Measurements from ENCODE around the gene TMEM63C.

The TMEM63C gene

DNA sequence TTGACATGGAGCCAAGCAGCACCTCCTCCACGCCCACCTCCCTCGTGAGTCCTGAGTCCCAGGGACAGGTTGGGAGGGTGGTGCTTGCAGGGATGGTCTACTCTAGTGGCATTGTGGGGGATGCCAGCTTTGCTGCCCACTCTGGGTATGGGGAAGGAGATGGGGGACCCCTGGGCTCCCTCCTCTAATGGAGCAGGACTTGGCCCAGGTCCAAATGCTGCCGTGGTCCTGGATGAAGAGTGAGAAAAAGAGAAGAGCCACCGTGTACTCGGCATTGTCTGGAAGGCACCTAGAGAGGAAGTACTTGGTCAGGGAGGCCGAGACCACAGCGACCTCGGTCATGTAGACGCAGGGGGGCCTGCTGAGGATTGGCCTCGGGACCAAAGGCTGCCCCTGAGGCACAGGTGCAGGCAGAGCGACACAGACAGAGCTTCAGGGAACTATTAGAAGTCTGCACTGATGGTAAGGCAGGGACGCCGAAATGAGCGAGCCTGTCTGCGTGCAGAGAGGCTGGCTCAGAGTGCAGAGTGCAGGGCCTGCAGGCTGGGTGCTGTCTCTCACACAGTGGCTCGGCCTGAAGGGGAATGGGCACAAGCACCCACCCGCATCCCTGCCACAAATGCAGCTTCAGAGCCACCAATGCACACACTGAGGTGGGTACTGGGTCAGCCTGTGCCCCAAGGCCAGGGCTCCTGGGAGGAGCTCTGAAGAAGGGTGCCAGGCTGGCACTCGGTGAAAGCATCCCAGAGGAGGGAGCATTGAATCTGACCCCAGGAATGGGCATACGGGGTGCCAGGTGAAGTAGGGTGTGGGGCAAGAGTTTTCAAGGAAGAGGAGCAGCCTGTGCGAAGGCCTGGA lies 72.0 kb downstream of the TMEM63C start:
- no peak for DNase-seq (ENCODE audit: low spot score)

- no peak for DNase-seq (ENCODE audit: low spot score)
Observed at GRCh38 chr14:77256694-77257093, 75.1 kb downstream of the TMEM63C start.

GRCh38 chr14:77257700-77258099 lies 76.1 kb downstream of the TMEM63C start:
- DNase-seq (ENCODE audit: low spot score), result no peak

- no peak for DNase-seq (ENCODE audit: low spot score)
Observed at GRCh38 chr14:77258566-77258965, 77.0 kb downstream of the TMEM63C start.

DNA sequence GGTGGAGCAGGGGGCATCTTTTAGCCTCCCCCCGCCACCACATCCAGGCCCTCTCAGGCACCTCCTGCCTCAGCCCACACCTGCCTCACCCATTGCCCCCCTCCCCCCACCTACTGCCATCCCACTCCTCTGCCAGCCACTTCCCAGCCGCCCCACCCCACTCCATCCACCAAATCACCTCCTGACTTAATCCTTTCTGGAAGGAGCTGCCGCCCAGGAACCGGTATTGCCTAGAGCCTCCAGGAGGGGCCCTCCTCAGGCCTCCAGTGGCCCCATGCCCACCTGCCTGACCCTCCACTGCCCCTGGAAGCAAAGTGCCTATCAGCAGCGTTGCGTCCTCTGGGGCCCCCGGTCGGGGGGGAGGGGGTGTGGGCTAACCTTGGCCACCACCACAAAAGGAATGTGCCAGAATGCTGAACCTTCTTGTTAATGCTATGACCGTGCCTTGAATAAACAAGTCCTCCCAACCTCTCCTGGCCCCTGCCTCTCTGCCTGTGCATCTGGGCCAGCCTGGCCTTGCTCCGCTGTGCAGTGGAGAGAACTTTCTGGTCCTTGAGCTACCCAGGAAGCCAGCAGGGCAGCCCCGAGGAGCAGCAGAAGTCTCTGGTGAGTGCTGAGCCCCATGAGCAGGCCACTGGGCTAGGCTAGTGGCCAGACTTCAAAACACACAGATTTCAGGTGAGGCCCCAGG lies 77.6 kb downstream of the TMEM63C start:
- DNase-seq (ENCODE audit: low spot score), result no peak

DNA sequence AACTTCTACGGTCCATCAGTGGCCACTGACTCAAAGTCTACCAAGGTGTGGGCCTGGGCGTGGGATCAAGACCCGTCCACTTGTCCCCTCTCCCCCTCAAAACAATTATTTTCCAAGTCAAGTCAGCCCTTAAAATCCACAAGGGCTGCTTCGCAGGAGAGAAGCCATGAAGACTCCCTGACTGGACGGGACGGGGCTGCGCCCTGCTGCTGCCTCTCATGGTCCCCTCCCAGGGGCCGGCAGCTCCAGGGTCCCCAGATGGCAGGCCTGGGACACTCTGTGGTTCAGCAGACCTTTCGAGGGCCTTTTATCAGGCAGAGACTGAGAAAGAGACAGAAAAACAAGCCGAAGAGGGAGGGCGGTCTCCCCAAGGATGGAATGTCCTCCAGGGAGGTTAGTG lies 78.6 kb downstream of the TMEM63C start:
- no peak for DNase-seq (ENCODE audit: low spot score)

GRCh38 chr14:77260631-77261030 lies 79.0 kb downstream of the TMEM63C start:
- DNase-seq (ENCODE audit: low spot score), result no peak

DNA sequence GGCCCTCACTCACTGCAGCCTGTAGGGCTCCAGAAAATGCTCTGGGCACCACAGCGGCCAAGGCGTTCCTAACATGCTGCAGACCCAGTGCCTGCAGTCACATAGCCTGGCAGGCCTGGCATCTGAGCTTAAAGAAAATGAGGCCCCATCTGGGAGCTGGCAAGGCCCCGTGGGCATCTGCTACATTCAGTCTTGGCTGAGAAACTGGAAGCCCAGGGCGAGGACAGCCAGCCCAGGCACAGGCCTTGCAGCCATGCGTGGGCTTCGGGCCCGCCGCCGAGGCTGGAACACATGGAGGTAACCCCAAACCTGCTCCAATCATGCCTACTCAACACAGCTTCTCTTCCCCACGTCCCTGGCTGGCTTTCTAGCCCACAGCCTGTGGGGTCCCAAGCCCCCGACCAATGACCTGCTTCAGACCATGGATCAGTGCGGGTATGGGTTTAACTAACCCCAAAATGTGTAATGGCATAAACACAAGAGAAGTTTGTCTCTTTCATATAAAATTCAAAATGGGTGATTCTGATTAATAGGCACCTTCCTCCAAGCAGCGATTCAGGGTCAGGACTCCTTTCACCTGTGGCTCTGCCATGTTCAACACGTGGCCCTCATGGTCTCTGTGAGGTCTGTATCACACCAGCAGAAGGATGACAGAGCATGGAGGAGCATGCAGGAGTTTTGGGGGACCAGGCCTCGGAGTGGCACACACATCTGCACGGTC lies 83.0 kb downstream of the TMEM63C start:
- DNase-seq (ENCODE audit: low spot score), result no peak

GRCh38 chr14:77265187-77265515 lies 83.6 kb downstream of the TMEM63C start:
- DNase-seq (ENCODE audit: low spot score), result no peak

DNA sequence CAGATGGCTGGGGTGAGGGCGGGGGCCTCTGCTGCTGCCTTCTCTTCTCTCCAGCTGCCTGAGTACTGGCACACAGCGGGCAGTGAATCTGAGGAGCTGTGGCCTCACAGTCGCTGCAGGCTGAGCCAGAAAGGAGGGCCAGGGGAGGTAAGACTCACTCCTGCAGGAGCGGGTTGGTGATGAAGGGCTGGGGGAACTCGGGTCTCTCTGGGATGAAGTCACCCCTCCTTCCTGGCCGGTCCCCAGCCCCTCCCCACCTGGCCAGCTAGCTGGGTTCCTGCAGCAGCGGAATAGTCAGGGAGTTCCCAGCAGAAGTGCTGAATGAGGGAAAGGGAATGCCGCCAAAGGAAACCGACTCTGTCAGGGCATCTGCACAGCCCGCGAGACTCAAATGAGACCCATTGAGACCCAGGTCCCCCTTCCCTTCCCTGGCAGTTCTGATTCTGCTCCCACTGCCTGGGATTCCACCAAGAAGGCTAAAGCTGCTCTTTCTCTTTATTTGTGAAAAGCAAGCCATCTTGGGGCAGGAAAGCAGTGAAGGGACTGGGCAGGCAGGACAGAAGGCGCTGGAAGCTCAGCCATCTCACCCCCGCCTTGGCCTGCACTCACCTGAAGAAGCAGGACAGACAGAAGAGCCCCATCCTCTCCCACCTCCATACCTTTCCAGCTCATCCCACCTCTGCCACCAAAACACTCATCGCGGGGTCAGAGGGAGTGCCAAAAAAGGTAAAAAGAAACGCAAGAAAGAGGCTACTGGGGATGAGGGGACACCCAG lies 84.2 kb downstream of the TMEM63C start:
- no peak for DNase-seq (ENCODE audit: low spot score)

- DNase-seq (ENCODE audit: low spot score), result no peak
Observed at GRCh38 chr14:77266336-77266735, 84.7 kb downstream of the TMEM63C start.

- no peak for DNase-seq (ENCODE audit: low spot score)
Observed at GRCh38 chr14:77267937-77268699, 86.5 kb downstream of the TMEM63C start.

- DNase-seq (ENCODE audit: low spot score), result no peak
Observed at GRCh38 chr14:77268989-77269600, 87.5 kb downstream of the TMEM63C start.

DNA sequence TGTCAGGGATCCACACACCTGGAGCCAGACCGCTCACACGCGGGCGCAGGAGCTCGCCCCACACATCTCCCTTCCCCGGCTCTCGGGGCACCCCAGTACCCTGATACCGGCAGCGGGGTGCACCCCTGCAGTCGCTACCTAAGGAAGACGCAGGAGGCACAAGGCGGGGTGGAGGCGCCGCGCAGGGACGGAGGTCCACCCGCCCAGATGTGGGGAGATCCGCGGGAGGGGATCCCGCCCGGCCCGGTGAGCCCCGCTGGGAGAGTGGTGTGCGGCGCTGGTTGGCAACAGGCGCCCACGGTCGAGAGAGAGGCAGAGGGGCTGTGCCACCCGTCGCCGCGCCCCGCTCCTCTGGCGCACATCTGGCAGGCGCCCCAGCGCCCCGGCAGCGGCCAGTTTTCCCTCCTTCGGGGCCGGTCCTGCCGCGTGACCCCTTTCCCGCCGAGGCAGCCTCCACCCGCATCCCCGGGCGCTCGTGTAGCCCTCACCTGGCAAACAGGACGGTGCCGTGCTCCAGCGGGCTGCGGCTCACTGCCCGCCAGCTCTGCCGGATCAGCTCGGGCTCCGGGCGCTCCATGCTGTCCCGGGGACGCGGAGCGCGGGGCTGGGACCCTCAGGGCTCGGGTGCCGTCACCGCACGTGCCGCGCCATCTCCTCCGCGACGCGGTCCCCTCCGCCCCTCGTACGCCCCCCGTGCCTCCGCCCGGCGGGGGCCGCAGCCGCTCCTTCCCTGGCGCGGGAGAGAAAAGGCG lies 88.9 kb downstream of the TMEM63C start:
- no peak for DNase-seq (ENCODE audit: low spot score)

DNA sequence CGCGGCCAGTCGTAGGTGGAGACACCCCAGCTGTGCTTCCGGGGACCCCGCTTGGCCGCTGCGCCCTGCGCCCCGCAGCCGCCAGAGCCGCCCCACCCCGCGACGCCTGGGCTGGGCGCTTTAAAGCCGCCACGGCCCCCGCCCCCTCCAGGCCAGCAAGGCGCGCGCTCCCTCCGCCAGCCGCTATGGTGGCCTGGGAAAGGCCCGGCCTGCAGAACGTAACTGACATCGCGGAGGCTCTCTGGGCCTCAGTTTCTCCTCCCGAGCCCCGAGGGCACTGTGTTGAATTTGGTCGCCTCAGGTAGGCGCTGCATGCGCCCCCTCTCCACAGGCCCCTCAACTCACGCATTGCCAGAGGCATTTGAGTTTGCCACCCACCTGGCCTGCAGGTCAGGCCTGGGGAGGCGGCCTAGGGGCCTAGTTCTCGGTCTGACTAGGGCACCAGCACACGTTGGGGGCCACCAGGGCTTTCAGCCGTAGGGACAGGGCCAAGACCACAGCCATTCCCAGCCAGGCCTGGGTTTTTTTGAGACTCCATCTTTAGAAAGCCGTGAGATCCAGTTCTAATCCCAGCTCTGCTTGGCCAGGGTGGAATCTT lies 89.6 kb downstream of the TMEM63C start, which contains the start of gene NGB:
Gene NGB (minus strand): TSS at position 94 of the 598 bp plus-strand sequence. CDS start 269 bp downstream, outside the sequence.
- DNase-seq (ENCODE audit: low spot score), result no peak

DNA sequence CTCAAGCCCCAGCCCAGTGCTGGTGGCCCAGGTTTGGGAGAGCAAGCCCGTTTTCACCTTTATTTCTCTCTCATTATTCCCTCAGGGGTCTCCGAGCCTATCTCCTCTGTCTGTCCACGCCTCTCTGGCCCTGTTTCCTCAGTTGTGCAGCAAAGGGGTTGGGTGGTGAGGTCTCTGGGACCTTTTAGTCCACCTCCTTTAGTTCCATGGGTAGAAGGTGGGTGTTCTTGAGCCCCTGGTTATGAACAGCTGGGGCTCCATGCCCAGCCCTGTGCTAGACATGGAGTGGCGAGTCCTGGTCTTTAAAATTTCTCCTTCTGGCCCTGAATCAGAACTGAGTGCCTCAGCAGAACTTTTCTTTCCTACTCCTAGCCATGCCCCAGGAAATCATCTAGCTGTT lies 90.7 kb downstream of the TMEM63C start:
- no peak for DNase-seq (ENCODE audit: low spot score)

- DNase-seq (ENCODE audit: low spot score), result no peak
Observed at GRCh38 chr14:77273796-77274195, 92.2 kb downstream of the TMEM63C start.

- no peak for DNase-seq (ENCODE audit: low spot score)
Observed at GRCh38 chr14:77275041-77275580, 93.5 kb downstream of the TMEM63C start.

DNA sequence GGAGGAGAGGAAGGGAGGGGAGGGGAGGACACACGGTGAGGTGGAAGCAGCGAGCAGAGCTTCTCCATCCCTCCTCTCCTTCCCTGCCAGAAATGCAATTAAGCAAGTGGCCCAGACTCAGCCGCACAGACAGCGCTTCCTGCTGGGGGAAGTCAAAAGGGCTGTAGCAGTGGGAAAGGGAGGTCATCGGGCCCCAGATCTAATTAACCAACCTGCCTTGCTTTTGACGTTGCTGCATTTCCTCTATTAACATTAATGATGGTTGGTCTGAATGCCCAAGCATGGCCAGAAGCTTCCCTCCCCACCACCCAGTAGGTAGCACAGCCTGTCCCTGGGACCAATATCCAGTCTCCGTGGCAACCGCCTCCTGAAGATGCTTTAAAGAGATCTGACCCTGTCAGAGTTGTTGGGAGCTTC lies 94.0 kb downstream of the TMEM63C start:
- DNase-seq (ENCODE audit: low spot score), result no peak
